ENCODE data around the gene RCAN2. TPM values are rescaled to one million over a fixed set of nuclear protein-coding genes. Genes with fewer than 3 reads are reported as not detected.

The RCAN2 gene
- total RNA-seq, 1 experiment from 2014 or later = 0.44 TPM

GRCh38 chr6:46381579-46381978 lies 109.7 kb downstream of the RCAN2 start:
- Histone ChIP-seq H3F3A (ENCODE audit: insufficient read depth, low read depth) (no peaks in the 10 kb centered on the region), H3K27me3 (ENCODE audit: insufficient read depth, low read depth) (peaks cover 12% of the 10 kb centered on the region), H3K9me3 (ENCODE audit: insufficient read depth, low read depth) (no peaks in the 10 kb centered on the region), H3K4me1 (replicated peaks; ENCODE audit: insufficient read depth) (no peaks in the 10 kb centered on the region), H2AFZ (no peak overlapping the region), H3K79me2 (ENCODE audit: low read depth) (no peaks in the 10 kb centered on the region), H3K9me2 (ENCODE audit: insufficient read depth) (no peaks in the 10 kb centered on the region), H3K27ac (no peak overlapping the region), H4K20me1 (ENCODE audit: insufficient read depth) (no peaks in the 10 kb centered on the region), H3K4me2 (no peak overlapping the region), H3K4me3 (no peak overlapping the region), H3K36me3 (ENCODE audit: low read depth) (no peaks in the 10 kb centered on the region)
- POLR2A ChIA-PET (ENCODE audit: unreplicated experiment) = no interaction called here
- no peak for TF ChIP-seq CTCF (conservative IDR thresholded peaks at IDR 0.05)
- TF ChIP-seq EZH2 (IDR thresholded peaks at IDR 0.05; ENCODE audit: low read depth) = no peak
- intact Hi-C loops (cut with micrococcal nuclease; ENCODE audit: unreplicated experiment) = no loop called here
- CTCF ChIA-PET = no interaction called here
- no TSS peak for BruUV-seq (replicated peaks)
- no peak for DNase-seq

- Histone ChIP-seq H3K9me3 (ENCODE audit: insufficient read depth, low read depth) (no peaks in the 10 kb centered on the region), H4K20me1 (ENCODE audit: insufficient read depth) (no peaks in the 10 kb centered on the region), H3F3A (ENCODE audit: insufficient read depth, low read depth) (no peaks in the 10 kb centered on the region), H3K4me1 (replicated peaks; ENCODE audit: insufficient read depth) (no peaks in the 10 kb centered on the region), H2AFZ (no peak overlapping the region), H3K9me2 (ENCODE audit: insufficient read depth) (no peaks in the 10 kb centered on the region), H3K36me3 (ENCODE audit: low read depth) (no peaks in the 10 kb centered on the region), H3K79me2 (ENCODE audit: low read depth) (no peaks in the 10 kb centered on the region), H3K4me2 (no peak overlapping the region), H3K27me3 (ENCODE audit: insufficient read depth, low read depth) (peaks cover 12% of the 10 kb centered on the region), H3K4me3 (no peak overlapping the region), H3K27ac (no peak overlapping the region)
- TF ChIP-seq CTCF (conservative IDR thresholded peaks at IDR 0.05) = no peak
- no peak for TF ChIP-seq EZH2 (IDR thresholded peaks at IDR 0.05; ENCODE audit: low read depth)
- intact Hi-C loops (cut with micrococcal nuclease; ENCODE audit: unreplicated experiment) = no loop called here
- ChIA-PET CTCF (no interaction called here), POLR2A (ENCODE audit: unreplicated experiment) (no interaction called here)
- no TSS peak for BruUV-seq (replicated peaks)
- DNase-seq = no peak
These were observed 110.2 kb downstream of the RCAN2 start for GRCh38 chr6:46381057-46381456.

- Histone ChIP-seq H3K9me2 (ENCODE audit: insufficient read depth) (no peaks in the 10 kb centered on the region), H4K20me1 (ENCODE audit: insufficient read depth) (no peaks in the 10 kb centered on the region), H3K79me2 (ENCODE audit: low read depth) (no peaks in the 10 kb centered on the region), H3K36me3 (ENCODE audit: low read depth) (no peaks in the 10 kb centered on the region), H3K4me1 (replicated peaks; ENCODE audit: insufficient read depth) (no peaks in the 10 kb centered on the region), H3F3A (ENCODE audit: insufficient read depth, low read depth) (no peaks in the 10 kb centered on the region), H3K4me2 (no peak overlapping the region), H3K27ac (no peak overlapping the region), H3K4me3 (no peak overlapping the region), H2AFZ (no peak overlapping the region), H3K9me3 (ENCODE audit: insufficient read depth, low read depth) (no peaks in the 10 kb centered on the region), H3K27me3 (ENCODE audit: insufficient read depth, low read depth) (peaks cover 12% of the 10 kb centered on the region)
- ChIA-PET POLR2A (ENCODE audit: unreplicated experiment) (no interaction called here), CTCF (no interaction called here)
- no TSS peak for BruUV-seq (replicated peaks)
- TF ChIP-seq CTCF (conservative IDR thresholded peaks at IDR 0.05) (no peak), EZH2 (IDR thresholded peaks at IDR 0.05; ENCODE audit: low read depth) (no peak)
- DNase-seq = no peak
- intact Hi-C loops (cut with micrococcal nuclease; ENCODE audit: unreplicated experiment) = no loop called here
These were observed 111.0 kb downstream of the RCAN2 start for GRCh38 chr6:46380152-46380807.

Measured in PC-9 (cell line).